COLO829 (cell line): ENCODE measurements around the gene GATA5.

Source experiments
- DNase-seq: peaks from one replicate; pipeline ENCODE4 v3.0.0; 2012; ENCODE audit warnings: low spot score

Gene GATA5

GRCh38 chr20:62415354-62416111, 60.3 kb downstream of the GATA5 start:
- no peak for DNase-seq

GRCh38 chr20:62413896-62414481, 61.8 kb downstream of the GATA5 start:
- DNase-seq, result no peak
